H1 (cell line): ENCODE measurements around the gene PPP1R1C. TPM values are rescaled to one million over a fixed set of nuclear protein-coding genes. Genes with fewer than 3 reads are reported as not detected.

Experiments used
- CTCF ChIA-PET: fragments of 300-600 bp; sonication (Branson Sonifier 250); formaldehyde crosslinking; loops from one replicate; lab custom pipeline; 2021; ENCODE audit not compliant: partially characterized antibody; lab: Charles Lee
- POLR2A ChIA-PET: fragments of 300-600 bp; sonication (Branson Sonifier 250); formaldehyde crosslinking; loops from one replicate; lab custom pipeline; 2021; ENCODE audit warnings: inconsistent platforms; ENCODE audit not compliant: partially characterized antibody; lab: Charles Lee
- DNase-seq, 2 experiments: peaks; one replicate each; pipeline versions ENCODE4 v3.0.0 to v3.0.0-alpha.2; 2010 to 2022; ENCODE audit warnings: low spot score in 2 of 2, low read depth in 1 of 2, mixed read lengths in 1 of 2
- FAIRE-seq: peaks from 2 replicates; lab custom pipeline; 2011; peaks lifted over from hg19 to GRCh38; lab: Jason Lieb, UNC
- H2AFZ ChIP-seq: 2 replicates; pipeline ENCODE4 v1.8.1; 2012; ENCODE audit warnings: low read length, inconsistent platforms
- H2AK5ac ChIP-seq: 2 replicates; pipeline ENCODE4 v1.6.1; 2013; ENCODE audit warnings: low read depth, low read length
- H2BK120ac ChIP-seq: replicated peaks from 2 replicates; pipeline ENCODE3; 2013; ENCODE audit warnings: low read depth, low read length, inconsistent platforms
- H2BK12ac ChIP-seq: 2 replicates; pipeline ENCODE4 v1.6.1; 2013; ENCODE audit warnings: low read depth, low read length
- H2BK15ac ChIP-seq: 2 replicates; pipeline ENCODE4 v1.6.1; 2013; ENCODE audit warnings: low read length
- H2BK20ac ChIP-seq: 2 replicates; pipeline ENCODE4 v1.6.1; 2013; ENCODE audit warnings: low read length
- H2BK5ac ChIP-seq: 2 replicates; pipeline ENCODE4 v1.6.1; 2013; ENCODE audit warnings: low read depth, low read length
- H3K14ac ChIP-seq: 2 replicates; pipeline ENCODE4 v1.6.1; 2013; ENCODE audit warnings: inconsistent platforms; ENCODE audit not compliant: insufficient read length
- H3K18ac ChIP-seq: 2 replicates; pipeline ENCODE4 v1.6.1; 2013; ENCODE audit warnings: low read length; ENCODE audit errors: extremely low read depth
- H3K23ac ChIP-seq: 2 replicates; pipeline ENCODE4 v1.6.1; 2013; ENCODE audit warnings: inconsistent platforms; ENCODE audit not compliant: insufficient read length
- H3K23me2 ChIP-seq: 2 replicates; pipeline ENCODE4 v1.6.1; 2013; ENCODE audit warnings: low read depth, low read length
- H3K27ac ChIP-seq: 2 replicates; pipeline ENCODE4 v1.6.1; 2011; ENCODE audit warnings: low read depth, low read length, inconsistent platforms
- H3K27me3 ChIP-seq, 4 experiments: replicated peaks in 1 of 4; 1 replicate in 1 of 4; 2 replicates in 3 of 4; pipeline versions ENCODE4 v1.6.1 to v1.8.1; 2011 to 2013; ENCODE audit warnings: low read length in 3 of 4, mild to moderate bottlenecking in 3 of 4, inconsistent platforms in 2 of 4, mixed read lengths in 2 of 4, moderate library complexity in 1 of 4; ENCODE audit not compliant: control insufficient read depth in 3 of 4, insufficient read depth in 3 of 4; ENCODE audit errors: extremely low read depth in 1 of 4
- H3K36me3 ChIP-seq, 4 experiments: 2 replicates each; pipeline versions ENCODE4 v1.6.1 to v1.8.1; 2011 to 2013; ENCODE audit warnings: mild to moderate bottlenecking in 4 of 4, low read length in 3 of 4, moderate library complexity in 2 of 4, control low read depth in 1 of 4, inconsistent platforms in 1 of 4; ENCODE audit not compliant: insufficient read depth in 4 of 4, control insufficient read depth in 2 of 4
- H3K4ac ChIP-seq: replicated peaks from 2 replicates; pipeline ENCODE3; 2013; ENCODE audit warnings: low read length, low read depth, mixed read lengths, inconsistent platforms; ENCODE audit not compliant: insufficient read length
- H3K4me1 ChIP-seq, 4 experiments: replicated peaks in 1 of 4; 1 replicate in 1 of 4; 2 replicates in 3 of 4; pipeline versions ENCODE4 v1.6.1 to v1.8.1; 2011 to 2013; ENCODE audit warnings: low read length in 3 of 4, inconsistent platforms in 2 of 4, mixed read lengths in 1 of 4; ENCODE audit not compliant: insufficient read depth in 4 of 4, control insufficient read depth in 3 of 4
- H3K4me2 ChIP-seq, 2 experiments: 2 replicates each; pipeline versions ENCODE4 v1.6.1 to v1.8.1; 2011 to 2013; ENCODE audit warnings: low read depth in 2 of 2, low read length in 2 of 2, control low read depth in 1 of 2, inconsistent platforms in 1 of 2, mild to moderate bottlenecking in 1 of 2; ENCODE audit not compliant: insufficient read depth in 1 of 2
- H3K4me3 ChIP-seq, 4 experiments: fragments of 200-600, 300-600 bp in 1 of 4; sonication (generic), shearing (Covaris generic), sonication (Bioruptor Twin) in 1 of 4; 2 replicates each; pipeline versions ENCODE4 v1.5.1 to v1.8.1; 2011 to 2016; ENCODE audit warnings: low read length in 4 of 4, low read depth in 3 of 4, control low read depth in 2 of 4, inconsistent platforms in 2 of 4, mild to moderate bottlenecking in 2 of 4, mixed read lengths in 1 of 4, moderate library complexity in 1 of 4; ENCODE audit not compliant: insufficient read depth in 2 of 4; ENCODE audit errors: extremely low read depth in 1 of 4
- H3K56ac ChIP-seq: replicated peaks from 2 replicates; pipeline ENCODE3; 2013; ENCODE audit warnings: low read depth, mild to moderate bottlenecking, mixed read lengths, low read length, inconsistent platforms; ENCODE audit not compliant: insufficient read length
- H3K79me1 ChIP-seq: 2 replicates; pipeline ENCODE4 v1.6.1; 2013; ENCODE audit warnings: low read depth, low read length, control low read depth
- H3K79me2 ChIP-seq, 2 experiments: 2 replicates each; pipeline versions ENCODE4 v1.6.1 to v1.8.1; 2012 to 2013; ENCODE audit warnings: low read length in 2 of 2, mild to moderate bottlenecking in 2 of 2, inconsistent platforms in 1 of 2; ENCODE audit not compliant: insufficient read depth in 2 of 2, control insufficient read depth in 1 of 2
- H3K9ac ChIP-seq, 4 experiments: replicated peaks in 1 of 4; 1 replicate in 1 of 4; 2 replicates in 3 of 4; pipeline versions ENCODE4 v1.6.1 to v1.8.1; 2011 to 2013; ENCODE audit warnings: low read depth in 3 of 4, low read length in 3 of 4, control low read depth in 2 of 4, mild to moderate bottlenecking in 2 of 4, moderate library complexity in 2 of 4, inconsistent platforms in 1 of 4; ENCODE audit errors: extremely low read depth in 1 of 4
- H3K9me3 ChIP-seq, 2 experiments: 2 replicates each; pipeline versions ENCODE4 v1.6.1 to v1.8.1; 2012 to 2013; ENCODE audit warnings: mild to moderate bottlenecking in 2 of 2, moderate library complexity in 2 of 2, control low read depth in 1 of 2, inconsistent platforms in 1 of 2, low read depth in 1 of 2, low read length in 1 of 2, mixed read lengths in 1 of 2; ENCODE audit not compliant: insufficient read depth in 2 of 2
- H4K20me1 ChIP-seq, 2 experiments: replicated peaks in 1 of 2; 2 replicates each; pipeline versions ENCODE3 to v1.8.1; 2011 to 2013; ENCODE audit warnings: inconsistent platforms in 2 of 2, low read length in 2 of 2, mild to moderate bottlenecking in 1 of 2; ENCODE audit not compliant: insufficient read depth in 2 of 2, control insufficient read depth in 1 of 2
- H4K5ac ChIP-seq: 2 replicates; pipeline ENCODE4 v1.6.1; 2013; ENCODE audit warnings: low read length, low read depth, mixed read lengths, inconsistent platforms; ENCODE audit not compliant: insufficient read length
- H4K8ac ChIP-seq: 2 replicates; pipeline ENCODE4 v1.8.0; 2013; ENCODE audit warnings: mild to moderate bottlenecking, moderate library complexity, low read length, inconsistent platforms; ENCODE audit not compliant: insufficient read depth; ENCODE audit errors: extremely low read depth
- H4K91ac ChIP-seq: replicated peaks from 2 replicates; pipeline ENCODE3; 2013; ENCODE audit warnings: low read length, mixed read lengths, inconsistent platforms; ENCODE audit not compliant: insufficient read length
- ATF3 ChIP-seq: IDR thresholded peaks from 2 replicates; pipeline ENCODE4 v1.6.1; 2011; ENCODE audit warnings: low read depth, mild to moderate bottlenecking, low read length; ENCODE audit not compliant: insufficient read depth
- BRCA1 ChIP-seq: IDR thresholded peaks from 2 replicates; pipeline ENCODE4 v1.6.1; 2012; ENCODE audit warnings: low read depth, low read length, improper control_type of control experiment
- CEBPB ChIP-seq: IDR thresholded peaks from 2 replicates; pipeline ENCODE4 v1.6.1; 2012; ENCODE audit warnings: low read depth, low read length
- EGR1 ChIP-seq: IDR thresholded peaks from 2 replicates; pipeline ENCODE4 v1.6.1; 2011; ENCODE audit warnings: low read depth, low read length, borderline replicate concordance
- EP300 ChIP-seq, 2 experiments: IDR thresholded peaks; 1 replicate in 1 of 2; 2 replicates in 1 of 2; pipeline ENCODE4 v1.6.1; 2011 to 2012; ENCODE audit warnings: low read depth in 2 of 2, low read length in 2 of 2, mild to moderate bottlenecking in 2 of 2, borderline replicate concordance in 1 of 2, inconsistent platforms in 1 of 2, moderate library complexity in 1 of 2
- RNF2 ChIP-seq: fragments of 200-900, 300-1000 bp; sonication (generic); IDR thresholded peaks from 2 replicates; pipeline ENCODE4 v1.7.1; 2016; ENCODE audit warnings: borderline replicate concordance, low read depth, mild to moderate bottlenecking, antibody characterized with exemption, low read length; ENCODE audit not compliant: poor library complexity, severe bottlenecking; ENCODE audit errors: missing control alignments
- SP1 ChIP-seq: IDR thresholded peaks from 2 replicates; pipeline ENCODE4 v1.6.1; 2011; ENCODE audit warnings: low read depth, low read length
- ZNF274 ChIP-seq: IDR thresholded peaks from 2 replicates; pipeline ENCODE4 v1.7.0; 2012; ENCODE audit warnings: low read length, borderline replicate concordance; ENCODE audit errors: extremely low read depth
- WGBS, 2 experiments: shearing (Covaris generic) in 1 of 2; methylation state at CpG; one replicate each; pipeline versions ENCODE4 v1.1.6 to v1.1.7; 2013 to 2015; ENCODE audit warnings: low lambda C conversion rate in 2 of 2, mixed read lengths in 2 of 2, inconsistent platforms in 1 of 2, low coverage in 1 of 2, missing lambda C conversion rate in 1 of 2; ENCODE audit not compliant: insufficient replicate concordance in 2 of 2, insufficient coverage in 1 of 2, insufficient read length in 1 of 2; ENCODE audit errors: extremely low coverage in 1 of 2, missing lambda C conversion rate in 1 of 2; 5-methylcytosine and 5-hydroxymethylcytosine counted together
- polyA plus RNA-seq, 7 experiments: library from polyadenylated mRNA; depleted of rRNA in 3 of 7; stranded (reverse) in 5 of 7; unstranded in 2 of 7; fragments of >200 nt in 5 of 7; fragments of 200-250 nt in 2 of 7; gene quantifications; 1 replicate in 5 of 7; 2 replicates in 1 of 7; 4 replicates in 1 of 7; pipeline versions ENCODE4 v1.2.1 to v1.2.3, GENCODE V29; 2011 to 2013; ENCODE audit warnings: missing spikeins in 2 of 7, mixed read lengths in 2 of 7
- total RNA-seq: library from RNA; stranded (reverse); fragmentation: NEBNext Ultra II Directional; extraction: Animal tissue kit (Norgen Biotek cat#: 25700); gene quantifications from 2 replicates; pipeline ENCODE4 v1.2.1, GENCODE V29; 2021

Gene PPP1R1C
- total and polyA plus RNA-seq, 2 of the 8 experiments (the other 6 are each of a cell fraction or from before 2014, with no cell fraction given), result 1.3 to 5.3 TPM

- TF ChIP-seq SP1 (no peak), EGR1 (no peak), RNF2 (no peak), ATF3 (no peak), ZNF274 (no peak), EP300 (IDR thresholded peaks at IDR 0.05; ENCODE audit: borderline replicate concordance in 1 of 2, low read depth in 2 of 2, low read length in 2 of 2) (no peak), BRCA1 (no peak), CEBPB (no peak)
- Histone ChIP-seq H4K8ac (no peak overlapping the region), H2BK15ac (no peak overlapping the region), H2BK5ac (no peak overlapping the region), H3K23me2 (no peaks in the 10 kb centered on the region), H3K14ac (no peak overlapping the region), H3K27me3 (peaks cover 0 to 2% (median 0%) of the 10 kb centered on the region in 4 experiments; a peak in 1 of 7 replicates), H3K18ac (no peak overlapping the region), H3K4ac (no peak overlapping the region), H3K36me3 (no peaks in the 10 kb centered on the region), H3K27ac (no peak overlapping the region), H3K56ac (no peak overlapping the region), H3K79me2 (no peaks in the 10 kb centered on the region), H4K91ac (no peak overlapping the region), H2BK120ac (no peak overlapping the region), H3K4me1 (no peaks in the 10 kb centered on the region), H2BK20ac (no peak overlapping the region), H3K9me3 (no peaks in the 10 kb centered on the region), H2AFZ (no peak overlapping the region), H2AK5ac (no peak overlapping the region), H4K5ac (no peak overlapping the region), H3K4me3 (no peak overlapping the region), H3K23ac (no peak overlapping the region), H4K20me1 (no peaks in the 10 kb centered on the region), H2BK12ac (no peak overlapping the region), H3K79me1 (no peaks in the 10 kb centered on the region), H3K9ac (no peak overlapping the region), H3K4me2 (no peak overlapping the region)
- ChIA-PET CTCF (interaction anchor here (0.6 to 2.0 kb wide), 11 partner anchors 14 to 844 kb away, joined by 3 to 13 read pairs (median 3); partner anchors contain the start of gene PPP1R1C), POLR2A (no interaction called here)
- FAIRE-seq, result no peak
- WGBS, 2 experiments, result 90% methylated on average over 1 of the region's 1 CpG; no CpG with 5 or more reads in 1 of the 2 experiments
- no peak for DNase-seq
Observed at GRCh38 chr2:181955010-181955409, 30.6 kb upstream of the PPP1R1C start.
